Liver (tissue), 9 donors: ENCODE measurements around the gene ISM1. TPM values are rescaled to one million over a fixed set of nuclear protein-coding genes. Genes with fewer than 3 reads are reported as not detected.

Source experiments
- DNase-seq: peaks from one replicate; pipeline ENCODE4 v3.0.0-alpha.2; 2017; ENCODE audit warnings: low spot score
- H3K27ac ChIP-seq, 2 donors: one replicate each; pipeline ENCODE4 v1.7.0; 2013; ENCODE audit warnings: inconsistent platforms in 2 of 2, low read length in 2 of 2, control low read depth in 1 of 2, low read depth in 1 of 2, mild to moderate bottlenecking in 1 of 2
- H3K27me3 ChIP-seq, 4 donors: one replicate each; pipeline versions ENCODE4 v1.6.1 to v1.7.0; 2013; ENCODE audit warnings: low read length in 3 of 4, inconsistent platforms in 1 of 4, mild to moderate bottlenecking in 1 of 4, moderate library complexity in 1 of 4; ENCODE audit not compliant: control insufficient read depth in 4 of 4, insufficient read depth in 4 of 4
- H3K36me3 ChIP-seq, 4 donors: one replicate each; pipeline versions ENCODE4 v1.6.1 to v1.7.0; 2013; ENCODE audit warnings: low read length in 3 of 4, mild to moderate bottlenecking in 3 of 4, low read depth in 1 of 4, moderate library complexity in 1 of 4; ENCODE audit not compliant: control insufficient read depth in 4 of 4, insufficient read depth in 3 of 4
- H3K4me1 ChIP-seq, 4 donors: one replicate each; pipeline versions ENCODE4 v1.6.1 to v1.7.0; 2013; ENCODE audit warnings: low read length in 3 of 4, mild to moderate bottlenecking in 3 of 4, moderate library complexity in 1 of 4; ENCODE audit not compliant: control insufficient read depth in 4 of 4, insufficient read depth in 4 of 4
- H3K4me3 ChIP-seq, 3 donors: one replicate each; pipeline versions ENCODE4 v1.6.1 to v1.7.0; 2013; ENCODE audit warnings: low read length in 3 of 3, control low read depth in 1 of 3, low read depth in 1 of 3, mild to moderate bottlenecking in 1 of 3
- H3K9ac ChIP-seq, 2 donors: one replicate each; pipeline ENCODE4 v1.7.0; 2013; ENCODE audit warnings: low read length in 2 of 2, mild to moderate bottlenecking in 2 of 2, moderate library complexity in 2 of 2, control low read depth in 1 of 2, low read depth in 1 of 2
- H3K9me3 ChIP-seq, 4 donors: one replicate each; pipeline versions ENCODE4 v1.6.1 to v1.7.0; 2013; ENCODE audit warnings: low read length in 3 of 4; ENCODE audit not compliant: control insufficient read depth in 4 of 4
- ATF3 ChIP-seq: IDR thresholded peaks from 2 replicates; pipeline ENCODE4 v1.6.1; 2016; ENCODE audit warnings: antibody characterized with exemption
- EGR1 ChIP-seq, 2 donors: IDR thresholded peaks; 2 replicates each; pipeline ENCODE4 v1.6.1; 2016 to 2018; ENCODE audit warnings: antibody characterized with exemption in 2 of 2, low read depth in 2 of 2
- FOXA1 ChIP-seq: IDR thresholded peaks from 2 replicates; pipeline ENCODE4 v1.6.1; 2016; ENCODE audit warnings: antibody characterized with exemption
- FOXA2 ChIP-seq: IDR thresholded peaks from 2 replicates; pipeline ENCODE4 v1.6.1; 2016; ENCODE audit warnings: antibody characterized with exemption
- HNF4A ChIP-seq, 2 donors: conservative IDR thresholded peaks; 2 replicates each; pipeline ENCODE4 v1.6.1; 2016; ENCODE audit warnings: antibody characterized with exemption in 2 of 2, mild to moderate bottlenecking in 2 of 2
- MAX ChIP-seq: IDR thresholded peaks from 2 replicates; pipeline ENCODE4 v1.6.1; 2016; ENCODE audit warnings: antibody characterized with exemption
- NR2F2 ChIP-seq: IDR thresholded peaks from 2 replicates; pipeline ENCODE4 v1.6.1; 2016; ENCODE audit warnings: antibody characterized with exemption
- RAD21 ChIP-seq, 2 donors: IDR thresholded peaks; 2 replicates each; pipeline ENCODE4 v1.6.1; 2016; ENCODE audit warnings: antibody characterized with exemption in 2 of 2, mild to moderate bottlenecking in 2 of 2
- REST ChIP-seq: IDR thresholded peaks from 2 replicates; pipeline ENCODE4 v1.6.1; 2016; ENCODE audit warnings: antibody characterized with exemption, mild to moderate bottlenecking
- RXRA ChIP-seq, 2 donors: IDR thresholded peaks; 2 replicates each; pipeline ENCODE4 v1.6.1; 2017 to 2018; ENCODE audit warnings: antibody characterized with exemption in 2 of 2, mild to moderate bottlenecking in 1 of 2
- SP1 ChIP-seq: IDR thresholded peaks from 2 replicates; pipeline ENCODE4 v1.6.1; 2018; ENCODE audit warnings: antibody characterized with exemption, mild to moderate bottlenecking
- TAF1 ChIP-seq: conservative IDR thresholded peaks from 2 replicates; pipeline ENCODE4 v1.6.1; 2016; ENCODE audit warnings: antibody characterized with exemption, mild to moderate bottlenecking
- YY1 ChIP-seq: IDR thresholded peaks from 2 replicates; pipeline ENCODE4 v1.6.1; 2016; ENCODE audit warnings: antibody characterized with exemption, mild to moderate bottlenecking
- ZBTB33 ChIP-seq: IDR thresholded peaks from 2 replicates; pipeline ENCODE4 v1.6.1; 2016; ENCODE audit warnings: antibody characterized with exemption
- WGBS: extraction: QIAGEN DNeasy Blood & Tissue Kit; methylation state at CpG from one replicate; pipeline ENCODE4 v1.1.7; 2013; 5-methylcytosine and 5-hydroxymethylcytosine counted together
- polyA plus RNA-seq, 2 donors: library from polyadenylated mRNA; stranded (reverse) in 1 of 2; unstranded in 1 of 2; fragments of 200-250 nt in 1 of 2; fragments of >200 nt in 1 of 2; fragmentation: Nextera tagmentation in 1 of 2; extraction: Ambion mirVana in 1 of 2; gene quantifications; one replicate each; pipeline versions ENCODE4 v1.2.1 to v1.2.3, GENCODE V29; 2013 to 2015
- total RNA-seq, 2 donors: library from RNA; depleted of rRNA; stranded (reverse); fragments of >200 nt; gene quantifications; one replicate each; pipeline ENCODE4 v1.2.3, GENCODE V29; 2014
- donor health status: healthy.
- donor health status: healthy.
- donor health status: healthy.
- donor health status: healthy.
- donor health status: healthy.

ISM1 gene
- total and polyA plus RNA-seq, 4 donors: 0.82 to 6.4 (median 1.2) TPM; not detected in 1

- Histone ChIP-seq H3K27me3 (no peaks in the 10 kb centered on the region), H3K27ac (no peak overlapping the region), H3K36me3 (no peaks in the 10 kb centered on the region), H3K9me3 (peaks cover 0 to 4% (median 0%) of the 10 kb centered on the region in 4 donors), H3K4me1 (no peaks in the 10 kb centered on the region), H3K9ac (no peak overlapping the region), H3K4me3 (no peak overlapping the region)
- DNase-seq: no peak
- WGBS: 77% methylated on average over 5 of the region's 5 CpGs
- no peak for TF ChIP-seq EGR1 (IDR thresholded peaks at IDR 0.05; ENCODE audit: low read depth in 2 of 2)
- no peak for TF ChIP-seq SP1
- no peak for TF ChIP-seq ZBTB33
- TF ChIP-seq MAX: no peak
- TF ChIP-seq YY1: no peak
- TF ChIP-seq TAF1: no peak
- TF ChIP-seq REST: no peak
- no peak for TF ChIP-seq FOXA1
Observed at GRCh38 chr20:13322198-13322597, 101.1 kb downstream of the ISM1 start.

GRCh38 chr20:13322621-13323020 lies 101.5 kb downstream of the ISM1 start:
- no peak overlapping the region for H3K9ac ChIP-seq
- WGBS: 47% methylated on average over 3 of the region's 3 CpGs
- no peaks in the 10 kb centered on the region for H3K9me3 ChIP-seq
- TF ChIP-seq MAX (no peak), EGR1 (IDR thresholded peaks at IDR 0.05; ENCODE audit: low read depth in 2 of 2) (no peak), FOXA2 (no peak), NR2F2 (no peak), HNF4A (conservative IDR thresholded peaks at IDR 0.05) (no peak), RXRA (IDR thresholded peaks at IDR 0.05) (no peak), YY1 (no peak), REST (no peak), RAD21 (IDR thresholded peaks at IDR 0.05) (no peak), ATF3 (no peak), TAF1 (no peak)
- no peaks in the 10 kb centered on the region for H3K36me3 ChIP-seq
- DNase-seq: no peak
- no peak overlapping the region for H3K4me3 ChIP-seq
- no peaks in the 10 kb centered on the region for H3K4me1 ChIP-seq
- no peaks in the 10 kb centered on the region for H3K27me3 ChIP-seq
- no peak overlapping the region for H3K27ac ChIP-seq
